Central memory CD8-positive, alpha-beta T cell (primary cell): ENCODE results near the gene ITPR2.

Source experiments
- ATAC-seq: fragments of 150-1000 bp; cut with Tn5 transposase; replicated peaks from 2 replicates; pipeline ENCODE4 v1.10.0; 2022; ENCODE audit warnings: mild to moderate bottlenecking, moderate FRiP score, moderate number of reproducible peaks; ENCODE audit not compliant: poor library complexity, severe bottlenecking; ENCODE audit errors: extremely low read depth
- DNase-seq, 2 donors: peaks; one replicate each; pipeline ENCODE4 v3.0.0; 2021; ENCODE audit warnings: low spot score in 2 of 2
- H3K27ac Mint-ChIP-seq: one replicate; pipeline ENCODE4 v1.8.0; 2022; ENCODE audit warnings: low read depth, mild to moderate bottlenecking, moderate library complexity, mixed read lengths
- H3K27me3 Mint-ChIP-seq: one replicate; pipeline ENCODE4 v1.8.0; 2022; ENCODE audit warnings: mixed read lengths
- H3K36me3 Mint-ChIP-seq: one replicate; pipeline ENCODE4 v1.8.0; 2022; ENCODE audit warnings: mild to moderate bottlenecking, moderate library complexity, mixed read lengths; ENCODE audit not compliant: insufficient read depth
- H3K4me1 Mint-ChIP-seq: one replicate; pipeline ENCODE4 v1.8.0; 2022; ENCODE audit warnings: mixed read lengths
- H3K4me3 Mint-ChIP-seq: one replicate; pipeline ENCODE4 v1.8.0; 2022; ENCODE audit warnings: mild to moderate bottlenecking, moderate library complexity, mixed read lengths
- H3K9me3 Mint-ChIP-seq: one replicate; pipeline ENCODE4 v1.8.0; 2022; ENCODE audit warnings: mixed read lengths

Gene ITPR2

DNA sequence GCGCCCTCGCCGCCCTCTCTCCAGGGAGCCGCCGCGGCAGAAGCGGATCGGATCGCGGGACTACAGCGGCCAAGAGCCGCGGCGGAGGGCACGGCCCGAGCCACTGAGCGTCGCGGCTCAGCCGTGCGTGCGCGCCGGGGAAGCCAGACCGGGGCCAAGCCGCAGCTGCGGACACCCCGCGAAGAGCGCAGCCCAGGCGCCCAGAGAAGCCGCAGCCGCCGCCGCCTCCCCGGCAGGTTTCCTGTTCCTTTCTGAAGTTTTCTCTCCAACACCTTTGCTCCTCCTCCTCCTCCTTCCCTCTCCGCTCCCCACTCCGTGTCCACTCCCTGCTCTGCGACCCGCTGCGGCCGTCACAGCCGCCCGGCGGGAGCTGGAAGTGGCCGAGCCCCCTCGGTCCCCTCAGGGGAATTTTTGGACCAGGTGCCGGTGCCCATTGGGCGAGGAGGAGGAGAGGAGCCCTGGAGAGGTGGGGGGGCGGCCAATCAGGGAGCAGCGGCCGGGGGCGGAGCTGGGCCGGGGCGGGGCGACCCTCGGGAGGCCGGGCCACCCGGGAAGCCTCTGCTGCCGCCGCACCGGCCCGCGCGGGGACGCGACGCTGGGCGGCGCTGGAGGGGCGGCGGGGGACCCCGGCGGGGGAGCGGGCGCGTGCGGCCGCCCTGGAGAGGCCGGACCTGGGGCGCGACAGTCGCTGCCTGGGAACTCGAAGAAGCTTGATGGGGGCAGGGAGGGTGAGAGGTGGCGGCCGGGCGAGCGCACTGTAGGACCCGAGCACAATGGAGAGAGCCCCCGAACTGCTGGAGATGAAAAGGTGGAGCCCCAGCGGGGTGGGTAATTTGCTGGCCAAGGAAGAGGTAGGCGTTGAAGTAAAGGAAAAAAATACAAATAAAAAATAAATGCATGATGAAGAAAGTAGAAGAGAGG lies at the start of gene ITPR2:
TSS of gene ITPR2 (minus strand) at position 373 of the 921 bp plus-strand sequence. CDS start 413 bp downstream, outside the sequence.
- DNase-seq (peak; percentile 77 to 84), ATAC-seq (peak; percentile 90)
- no peaks in the 10 kb centered on the region for H3K27me3 Mint-ChIP-seq
- H3K4me3 Mint-ChIP-seq: peak within 1 kb of the TSS; percentile 94
- H3K27ac Mint-ChIP-seq: peak within 1 kb of the TSS; percentile 97
- peaks cover 44% of the 10 kb centered on the region for H3K4me1 Mint-ChIP-seq
- H3K36me3 Mint-ChIP-seq: peaks cover 19% of the 10 kb centered on the region
- H3K9me3 Mint-ChIP-seq: no peaks in the 10 kb centered on the region

DNA sequence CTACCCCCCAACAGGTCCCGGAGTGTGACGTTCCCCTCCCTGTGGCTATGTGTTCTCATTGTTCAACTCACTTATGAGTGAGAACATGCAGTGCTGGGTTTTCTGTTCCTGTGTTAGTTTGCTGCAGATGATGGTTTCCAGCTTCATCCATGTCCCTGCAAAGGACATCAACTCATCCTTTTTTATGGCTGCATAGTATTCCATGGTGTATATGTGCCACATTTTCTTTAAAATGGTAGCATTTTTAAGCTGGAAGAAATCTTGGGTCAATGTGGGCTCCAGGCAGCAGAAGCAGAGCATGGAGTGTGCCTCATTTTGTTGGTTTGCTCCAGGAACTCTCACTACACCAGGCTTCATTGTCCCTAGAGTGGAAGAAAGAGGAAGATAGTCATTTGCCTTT lies 47.6 kb upstream of the ITPR2 start:
- Mint-ChIP-seq H3K27me3 (peaks cover 5% of the 10 kb centered on the region), H3K27ac (no peak overlapping the region), H3K4me1 (peaks cover 15% of the 10 kb centered on the region), H3K36me3 (peaks cover 5% of the 10 kb centered on the region), H3K9me3 (no peaks in the 10 kb centered on the region), H3K4me3 (no peak overlapping the region)
- DNase-seq (no peak), ATAC-seq (no peak)

DNA sequence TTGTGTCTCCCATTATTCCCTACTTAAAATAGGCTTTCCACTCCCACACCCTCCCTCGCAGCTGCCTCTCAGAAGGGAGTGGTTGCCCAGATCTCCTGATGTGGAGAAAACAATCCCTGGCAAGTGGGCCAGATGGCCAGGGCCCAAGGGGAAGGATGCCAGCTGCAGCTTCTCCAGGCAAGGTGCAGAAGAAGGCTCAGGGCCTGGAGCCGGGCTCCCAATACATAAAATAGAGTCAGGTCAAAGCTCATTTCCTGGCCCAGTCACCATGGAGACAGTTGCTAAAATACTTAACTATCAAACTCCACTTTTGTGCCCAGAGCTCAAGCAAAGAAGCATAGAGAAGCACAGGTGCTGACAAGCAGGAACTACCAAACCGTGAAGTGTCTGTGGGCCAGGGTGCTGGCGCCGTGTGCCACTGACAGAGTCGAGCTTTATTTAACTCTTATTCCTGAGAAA lies 45.7 kb upstream of the ITPR2 start:
- DNase-seq (no peak), ATAC-seq (no peak)
- Mint-ChIP-seq H3K9me3 (no peaks in the 10 kb centered on the region), H3K27ac (no peak overlapping the region), H3K4me3 (no peak overlapping the region), H3K36me3 (peaks cover 2% of the 10 kb centered on the region), H3K27me3 (peaks cover 5% of the 10 kb centered on the region), H3K4me1 (no peaks in the 10 kb centered on the region)

DNA sequence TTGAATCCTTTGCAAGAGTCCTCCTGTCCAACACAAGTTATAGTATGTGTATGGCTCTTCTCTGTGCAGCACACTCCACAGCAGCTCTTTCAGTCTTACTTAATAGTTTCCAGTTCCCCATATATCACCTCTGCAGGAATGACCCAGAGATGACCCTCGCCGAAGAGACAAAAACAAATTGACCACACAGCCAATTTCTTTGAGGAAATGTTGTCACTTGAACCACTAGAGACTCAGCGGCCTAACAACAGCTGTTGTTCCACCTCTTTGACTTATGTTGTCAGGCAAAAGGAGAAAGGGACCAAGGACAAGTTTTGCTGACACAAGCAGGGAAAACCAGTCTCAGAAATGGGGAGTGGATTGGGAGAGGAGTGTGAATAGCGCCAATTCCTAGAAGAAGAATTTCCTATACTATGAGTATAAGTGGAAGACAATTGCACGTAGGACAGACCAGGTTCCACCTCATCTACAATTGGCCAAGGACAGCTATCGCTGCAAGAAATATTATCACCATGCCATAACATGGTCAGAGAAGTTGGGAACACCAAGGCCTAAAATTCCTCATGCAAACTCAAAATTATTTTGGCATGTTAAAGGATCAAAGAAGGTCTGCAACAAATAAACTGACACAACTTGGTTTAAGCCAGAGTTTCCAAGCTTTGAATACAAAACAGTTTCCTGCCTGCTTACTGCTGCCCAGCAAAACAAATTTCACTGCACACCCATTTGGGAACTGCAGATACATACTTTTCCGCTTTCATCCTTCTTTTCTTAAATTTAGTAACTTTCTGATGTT lies 41.7 kb upstream of the ITPR2 start:
- DNase-seq: no peak
- peak; percentile 36 for ATAC-seq
- no peaks in the 10 kb centered on the region for H3K36me3 Mint-ChIP-seq
- no peak overlapping the region for H3K4me3 Mint-ChIP-seq
- no peak overlapping the region for H3K27ac Mint-ChIP-seq
- peaks cover 9% of the 10 kb centered on the region for H3K4me1 Mint-ChIP-seq
- no peaks in the 10 kb centered on the region for H3K9me3 Mint-ChIP-seq
- peaks cover 11% of the 10 kb centered on the region for H3K27me3 Mint-ChIP-seq

DNA sequence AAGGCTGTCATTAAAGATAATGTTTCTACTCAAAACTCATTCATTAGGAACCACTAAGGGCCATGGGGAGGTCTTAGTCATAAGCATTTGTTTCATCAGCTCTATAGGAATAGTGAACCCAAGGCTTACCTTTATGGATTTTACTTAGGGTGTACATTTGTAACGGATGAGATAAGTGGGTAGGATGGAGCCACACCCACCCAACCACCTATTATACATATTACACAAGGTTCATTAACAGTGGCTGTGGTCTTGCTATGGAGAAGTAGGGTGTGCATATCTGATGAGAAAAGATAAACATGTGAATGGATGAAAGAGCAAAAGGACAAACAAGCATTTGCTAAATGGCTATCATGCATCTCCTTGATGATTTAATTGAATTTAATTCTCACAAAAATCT lies 39.6 kb upstream of the ITPR2 start:
- H3K36me3 Mint-ChIP-seq: no peaks in the 10 kb centered on the region
- H3K4me3 Mint-ChIP-seq: no peak overlapping the region
- DNase-seq: no peak
- no peak for ATAC-seq
- no peak overlapping the region for H3K27ac Mint-ChIP-seq
- peaks cover 14% of the 10 kb centered on the region for H3K4me1 Mint-ChIP-seq
- peaks cover 11% of the 10 kb centered on the region for H3K27me3 Mint-ChIP-seq
- no peaks in the 10 kb centered on the region for H3K9me3 Mint-ChIP-seq

DNA sequence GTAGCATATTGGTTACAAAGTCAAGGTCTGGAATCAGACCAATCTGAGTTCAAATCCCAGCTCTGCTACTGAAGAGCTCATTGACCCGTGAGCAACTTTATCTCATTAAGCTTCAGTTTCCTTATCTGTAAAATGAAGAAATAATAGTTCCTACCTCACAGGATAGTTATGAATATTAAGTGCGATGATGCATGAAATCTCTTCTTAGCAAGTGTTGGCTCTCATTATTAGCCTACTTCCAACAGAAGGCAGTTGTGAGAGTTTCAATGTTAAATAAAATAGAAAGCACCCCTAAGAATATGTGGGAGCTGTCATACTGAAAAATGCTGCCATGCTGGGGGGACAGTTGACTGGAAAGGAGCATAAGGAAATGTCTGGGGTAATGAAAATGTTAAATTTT lies 39.0 kb upstream of the ITPR2 start:
- Mint-ChIP-seq H3K4me1 (peaks cover 20% of the 10 kb centered on the region), H3K27ac (no peak overlapping the region), H3K36me3 (no peaks in the 10 kb centered on the region), H3K27me3 (peaks cover 11% of the 10 kb centered on the region), H3K9me3 (no peaks in the 10 kb centered on the region), H3K4me3 (no peak overlapping the region)
- no peak for DNase-seq
- no peak for ATAC-seq

DNA sequence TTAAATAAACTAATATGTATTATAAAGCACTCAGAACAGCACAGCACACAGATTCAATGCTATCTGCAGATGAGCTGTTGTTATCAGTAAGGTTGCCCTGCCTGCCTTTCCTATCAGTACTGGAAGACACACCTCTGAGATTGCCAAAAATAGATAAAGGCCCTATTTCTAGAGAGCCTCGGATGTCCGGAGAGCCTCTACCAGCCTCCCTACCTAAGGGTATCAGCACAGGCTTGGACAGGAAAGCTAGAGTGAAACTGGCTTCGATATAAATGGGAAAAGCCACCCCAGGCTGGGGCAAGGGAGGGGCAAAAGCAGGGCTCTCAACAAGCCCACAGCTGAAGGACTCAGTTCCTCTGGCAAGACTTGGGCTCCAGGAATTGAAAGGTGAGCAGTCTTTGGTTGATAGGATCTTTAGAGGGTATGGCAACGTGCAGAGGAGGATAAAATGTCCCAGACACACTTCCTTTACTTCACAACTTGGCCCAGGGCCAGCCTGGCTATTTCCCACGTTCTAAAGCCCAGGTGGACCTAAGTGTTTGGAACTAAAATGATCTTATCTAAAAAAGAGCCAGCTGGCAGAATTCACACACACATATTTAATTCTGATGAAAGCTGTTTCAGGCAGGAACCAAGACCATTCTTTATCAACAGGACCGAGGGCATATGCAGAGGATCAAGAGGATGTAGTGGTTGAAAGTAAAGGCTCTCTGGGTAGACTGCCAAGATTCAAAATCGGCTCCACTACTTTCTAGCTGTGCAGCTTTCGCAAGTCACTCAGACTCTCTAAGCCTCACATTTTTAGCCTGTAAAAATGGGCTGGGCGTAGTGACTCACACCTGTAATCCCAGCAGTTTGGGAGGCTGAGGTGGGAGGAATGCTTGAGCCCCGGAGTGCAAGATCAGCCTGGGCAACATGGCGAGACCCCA lies 37.8 kb upstream of the ITPR2 start:
- Mint-ChIP-seq H3K4me3 (no peak overlapping the region), H3K36me3 (no peaks in the 10 kb centered on the region), H3K4me1 (peaks cover 23% of the 10 kb centered on the region), H3K27ac (no peak overlapping the region), H3K27me3 (peaks cover 11% of the 10 kb centered on the region), H3K9me3 (no peaks in the 10 kb centered on the region)
- ATAC-seq (no peak), DNase-seq (no peak)

DNA sequence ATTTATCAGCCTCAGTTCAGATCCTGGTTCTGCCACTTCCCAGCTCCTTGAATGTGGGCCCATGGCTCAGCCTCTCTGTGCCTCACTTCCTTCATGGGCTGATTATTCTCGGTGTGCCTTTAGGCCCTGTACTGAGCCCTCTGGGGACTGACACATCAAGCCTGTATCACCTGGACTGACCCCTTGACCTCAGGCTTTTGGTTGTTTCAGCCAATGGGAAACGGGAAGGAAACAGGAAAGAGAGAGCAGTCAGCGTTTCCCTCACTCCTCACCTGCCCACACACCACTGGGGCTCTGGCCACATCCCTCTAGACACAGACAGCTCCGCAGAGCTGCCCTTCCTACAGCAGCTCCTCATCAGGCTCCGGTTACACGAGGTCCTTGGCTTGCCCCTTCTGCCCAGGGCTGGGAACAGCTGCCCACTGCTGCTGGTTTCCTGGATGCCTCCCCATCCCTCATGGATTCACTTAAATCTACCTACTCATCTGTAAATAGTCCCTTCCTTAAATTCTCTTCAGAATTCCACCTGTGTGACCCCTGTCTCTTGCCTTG lies 37.0 kb upstream of the ITPR2 start:
- no peaks in the 10 kb centered on the region for H3K9me3 Mint-ChIP-seq
- peaks cover 23% of the 10 kb centered on the region for H3K4me1 Mint-ChIP-seq
- ATAC-seq: no peak
- H3K27me3 Mint-ChIP-seq: peaks cover 11% of the 10 kb centered on the region
- H3K4me3 Mint-ChIP-seq: no peak overlapping the region
- H3K36me3 Mint-ChIP-seq: no peaks in the 10 kb centered on the region
- no peak for DNase-seq
- H3K27ac Mint-ChIP-seq: no peak overlapping the region

DNA sequence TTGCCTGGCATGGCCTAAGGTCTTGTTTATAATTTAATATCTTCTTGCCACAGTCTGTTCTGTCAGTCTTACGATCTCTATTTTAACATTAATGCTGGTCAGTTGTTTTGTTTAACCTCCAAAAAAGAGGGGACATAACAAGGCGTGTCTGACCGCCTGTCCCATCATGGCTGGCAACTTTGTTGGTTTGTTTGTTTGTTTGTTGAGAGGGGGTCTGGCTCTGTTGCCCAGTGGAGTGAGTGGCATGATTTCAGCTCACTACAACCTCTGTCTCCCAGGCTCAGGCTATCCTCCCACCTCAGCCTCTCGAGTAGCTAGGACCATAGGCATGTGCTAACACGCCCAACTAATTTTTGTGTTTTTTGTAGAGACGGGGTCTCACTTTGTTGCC lies 36.1 kb upstream of the ITPR2 start:
- H3K27ac Mint-ChIP-seq: no peak overlapping the region
- DNase-seq (no peak), ATAC-seq (no peak)
- no peak overlapping the region for H3K4me3 Mint-ChIP-seq
- H3K36me3 Mint-ChIP-seq: no peaks in the 10 kb centered on the region
- no peaks in the 10 kb centered on the region for H3K9me3 Mint-ChIP-seq
- H3K27me3 Mint-ChIP-seq: peaks cover 11% of the 10 kb centered on the region
- H3K4me1 Mint-ChIP-seq: peaks cover 23% of the 10 kb centered on the region

DNA sequence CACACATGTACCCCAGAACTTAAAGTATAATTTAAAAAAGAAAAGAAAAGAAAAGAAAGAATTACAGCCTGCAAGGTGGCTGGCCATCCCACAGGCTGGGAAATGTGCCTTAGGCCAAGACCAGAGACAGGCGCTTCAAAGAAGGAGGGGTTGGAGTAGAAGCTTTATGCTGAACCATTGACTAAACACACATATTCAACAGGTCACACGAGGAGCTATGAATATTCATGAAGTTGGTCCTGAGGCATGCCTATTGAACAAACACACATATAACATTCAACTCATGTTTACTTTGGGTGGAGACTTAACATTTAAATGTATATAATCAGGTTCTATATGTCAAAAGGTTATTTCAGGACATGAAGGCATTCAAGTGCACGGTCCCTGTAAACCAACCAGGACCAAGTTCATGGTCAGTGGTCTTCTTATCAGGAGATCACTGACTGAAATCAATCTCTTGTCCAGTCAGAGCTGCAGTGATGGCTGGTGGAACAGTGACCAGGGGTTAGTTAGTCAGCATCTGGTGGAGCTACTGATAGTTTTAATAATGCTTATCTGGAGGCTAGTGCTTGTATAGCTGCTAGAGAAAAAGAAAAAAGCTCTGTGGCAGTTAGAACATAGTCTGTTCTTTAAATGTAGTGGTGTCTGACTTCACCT lies 35.6 kb upstream of the ITPR2 start:
- DNase-seq: no peak
- H3K36me3 Mint-ChIP-seq: no peaks in the 10 kb centered on the region
- H3K4me1 Mint-ChIP-seq: peaks cover 23% of the 10 kb centered on the region
- ATAC-seq: no peak
- no peaks in the 10 kb centered on the region for H3K9me3 Mint-ChIP-seq
- H3K4me3 Mint-ChIP-seq: no peak overlapping the region
- peaks cover 11% of the 10 kb centered on the region for H3K27me3 Mint-ChIP-seq
- no peak overlapping the region for H3K27ac Mint-ChIP-seq

DNA sequence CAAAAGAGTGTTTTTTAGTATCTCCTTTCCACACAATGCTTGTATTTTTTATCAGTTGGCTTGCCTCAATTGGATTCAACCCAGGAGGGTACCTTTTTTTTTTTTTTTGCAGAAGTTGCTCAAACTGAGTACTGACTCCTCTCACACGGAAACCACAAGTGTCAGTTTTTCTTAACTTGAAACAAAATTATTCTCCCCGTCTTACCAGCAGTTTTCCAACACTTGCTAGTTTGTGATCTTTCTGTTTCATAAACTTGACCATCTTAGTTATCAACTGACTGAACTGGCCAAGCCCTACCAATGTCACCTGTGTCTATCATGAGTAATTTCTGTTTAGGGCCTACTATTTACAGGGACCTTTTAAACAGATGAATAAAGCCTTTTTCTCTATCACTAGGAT lies 34.1 kb upstream of the ITPR2 start:
- H3K36me3 Mint-ChIP-seq: no peaks in the 10 kb centered on the region
- DNase-seq (no peak), ATAC-seq (no peak)
- peaks cover 23% of the 10 kb centered on the region for H3K4me1 Mint-ChIP-seq
- peaks cover 11% of the 10 kb centered on the region for H3K27me3 Mint-ChIP-seq
- H3K27ac Mint-ChIP-seq: peak overlapping the region; percentile 42
- no peaks in the 10 kb centered on the region for H3K9me3 Mint-ChIP-seq
- H3K4me3 Mint-ChIP-seq: no peak overlapping the region
